Uterus (tissue), 2 donors: ENCODE data around the gene DOCK7.

Experiments
- CTCF ChIP-seq, 4 experiments: fragments of 200-600 bp in 2 of 4; fragments of 450-650 bp in 2 of 4; sonication (generic) in 2 of 4; IDR thresholded peaks; one replicate each; pipeline ENCODE4 v1.5.1; 2016 to 2019; ENCODE audit warnings: antibody characterized with exemption in 4 of 4, mild to moderate bottlenecking in 2 of 4, moderate library complexity in 1 of 4
- POLR2A ChIP-seq, 2 donors: fragments of 450-650 bp; IDR thresholded peaks; one replicate each; pipeline ENCODE4 v1.6.1; 2016; ENCODE audit warnings: antibody characterized with exemption in 2 of 2, mild to moderate bottlenecking in 1 of 2, moderate library complexity in 1 of 2

- peak; percentile 49 to 59 for TF ChIP-seq POLR2A (IDR thresholded peaks at IDR 0.05)
- TF ChIP-seq CTCF (IDR thresholded peaks at IDR 0.05): peak in 2 of 4 experiments; percentile 2 to 5
These were observed 251.5 kb downstream of the DOCK7 start, which contains the start of gene USP1 for GRCh38 chr1:62436466-62437272.
